Mesodermal cell (in vitro differentiated cells): ENCODE data around the gene TMPRSS3.
"Not testable (repeated sequence)": the region's sequence is repeated elsewhere in the genome, so short reads cannot be mapped to it uniquely, and the experiment has no call there.

Experiments
- H3K27ac ChIP-seq: 2 replicates; pipeline ENCODE4 v1.7.0; 2013; ENCODE audit warnings: mild to moderate bottlenecking, low read depth, low read length, moderate library complexity; ENCODE audit not compliant: severe bottlenecking
- H3K36me3 ChIP-seq: 2 replicates; pipeline ENCODE4 v1.7.1; 2013; ENCODE audit warnings: mild to moderate bottlenecking, low read length, moderate library complexity; ENCODE audit not compliant: control insufficient read depth, insufficient read depth
- H3K4me1 ChIP-seq: one replicate; pipeline ENCODE4 v1.7.1; 2013; ENCODE audit warnings: mild to moderate bottlenecking, low read length; ENCODE audit not compliant: insufficient read depth, control insufficient read depth, poor library complexity, severe bottlenecking
- H3K4me3 ChIP-seq: 2 replicates; pipeline ENCODE4 v1.7.0; 2013; ENCODE audit warnings: low read length, control low read depth, mild to moderate bottlenecking; ENCODE audit not compliant: insufficient read depth, poor library complexity, severe bottlenecking; ENCODE audit errors: extremely low read depth
- H3K9me3 ChIP-seq: 2 replicates; pipeline ENCODE4 v1.7.1; 2013; ENCODE audit warnings: mild to moderate bottlenecking, low read length, moderate library complexity; ENCODE audit not compliant: control insufficient read depth
- WGBS, 2 experiments: methylation state at CpG; one replicate each; pipeline ENCODE4 v1.1.5; 2013; ENCODE audit warnings: missing lambda C conversion rate in 2 of 2; ENCODE audit not compliant: insufficient coverage in 2 of 2; 5-methylcytosine and 5-hydroxymethylcytosine counted together

TMPRSS3 gene

DNA sequence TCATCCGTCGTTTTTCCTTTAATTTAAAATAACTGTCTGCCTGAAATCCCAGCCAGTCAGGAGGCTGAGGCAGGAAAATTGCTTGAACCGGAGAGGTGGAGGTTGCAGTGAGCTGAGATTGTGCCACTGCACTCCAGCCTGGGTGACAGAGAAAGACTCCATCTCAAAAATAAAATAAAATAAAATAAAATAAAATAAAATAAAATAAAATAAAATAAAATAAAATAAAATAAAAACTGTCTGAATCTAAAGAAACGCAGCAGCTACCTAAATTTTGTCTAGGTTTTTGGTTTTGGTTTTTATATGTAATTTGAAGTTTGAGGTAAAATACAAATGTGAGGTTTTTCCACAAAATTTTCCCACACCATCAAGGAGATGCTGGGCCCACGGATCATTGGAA lies 12.9 kb upstream of the TMPRSS3 start:
- H3K36me3 ChIP-seq, H3K4me1 ChIP-seq, H3K4me3 ChIP-seq, H3K9me3 ChIP-seq, H3K27ac ChIP-seq: not testable (repeated sequence)
- 83% methylated on average over 3 of the region's 5 CpGs; no CpG with 5 or more reads in 1 of the 2 experiments for WGBS, 2 experiments

DNA sequence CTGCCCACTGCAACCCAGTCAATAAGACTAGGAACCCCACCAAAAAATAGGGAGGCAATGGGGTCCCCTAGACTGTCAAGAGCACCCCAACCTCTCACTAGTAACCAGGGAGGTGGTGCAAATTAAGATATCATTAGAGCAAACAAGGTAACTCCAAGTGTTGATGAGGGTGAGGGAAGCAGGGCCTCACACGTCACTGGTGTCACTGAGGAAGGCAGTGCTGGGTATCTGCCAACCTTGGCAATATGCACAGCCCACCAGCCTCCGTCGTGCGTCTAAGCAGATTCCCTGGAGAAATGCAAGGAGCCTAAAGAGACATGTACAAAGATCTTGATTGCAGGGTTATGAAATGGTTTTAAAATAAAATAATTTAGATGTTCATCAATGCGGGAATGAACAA lies 11.6 kb upstream of the TMPRSS3 start:
- H3K27ac ChIP-seq, result no peak overlapping the region
- no peaks in the 10 kb centered on the region for H3K9me3 ChIP-seq
- no peaks in the 10 kb centered on the region for H3K36me3 ChIP-seq
- WGBS, 2 experiments, result 93 to 99% methylated on average over 4 of the region's 5 CpGs
- no peak overlapping the region for H3K4me3 ChIP-seq
- H3K4me1 ChIP-seq, result no peaks in the 10 kb centered on the region

DNA sequence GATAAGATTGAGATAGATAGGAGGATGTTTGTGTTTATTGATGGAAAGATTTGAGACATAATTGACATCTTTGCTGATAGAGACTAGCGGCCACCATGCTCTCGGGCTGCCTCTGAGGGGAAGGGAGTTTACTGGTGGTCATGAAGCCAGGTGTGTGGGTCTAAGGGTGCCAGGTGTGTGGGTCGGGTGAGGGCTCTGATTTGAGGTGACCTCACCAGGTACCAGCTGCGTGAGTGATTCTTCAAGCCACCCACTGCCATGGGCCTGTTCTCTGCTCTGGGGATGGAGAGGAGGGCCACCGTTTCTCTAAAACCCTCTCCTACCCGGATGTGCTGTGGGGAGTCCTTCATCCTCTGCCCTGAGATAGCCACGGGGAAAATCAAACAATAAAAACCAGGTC lies 11.0 kb upstream of the TMPRSS3 start:
- H3K4me1 ChIP-seq, result no peaks in the 10 kb centered on the region
- WGBS, 2 experiments, result 82 to 87% methylated on average over 4 of the region's 7 CpGs

DNA sequence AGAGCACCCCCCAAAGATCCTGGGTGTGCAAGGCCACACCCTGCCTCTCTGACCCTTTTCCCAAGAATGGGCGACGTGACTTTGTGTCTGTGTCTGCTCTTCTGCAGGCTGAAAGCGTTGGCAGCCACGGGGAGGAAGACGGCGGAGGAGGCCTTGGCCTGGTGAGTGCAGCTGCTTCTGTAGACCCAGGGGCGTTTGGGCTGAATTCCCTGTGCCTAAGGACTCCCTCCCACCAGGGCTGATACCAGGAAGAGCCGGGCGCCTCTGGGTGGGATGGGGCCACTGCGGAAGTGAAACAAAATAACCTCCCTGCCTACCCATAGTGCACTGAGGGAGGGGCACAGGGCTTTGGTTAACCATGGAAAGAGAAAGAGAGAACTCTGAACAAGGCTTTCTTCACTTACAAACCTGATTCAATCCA lies 10.4 kb upstream of the TMPRSS3 start:
- no peaks in the 10 kb centered on the region for H3K4me1 ChIP-seq
- WGBS, 2 experiments, result 93 to 100% methylated on average over 3 to 7 of the region's 10 CpGs
- H3K4me3 ChIP-seq, result no peak overlapping the region
- no peaks in the 10 kb centered on the region for H3K9me3 ChIP-seq
- H3K36me3 ChIP-seq, result no peaks in the 10 kb centered on the region
- H3K27ac ChIP-seq, result no peak overlapping the region

More for the DNA sequence above, 11.0 kb upstream of the TMPRSS3 start:
- no peaks in the 10 kb centered on the region for H3K36me3 ChIP-seq
- H3K4me3 ChIP-seq, result no peak overlapping the region
- no peaks in the 10 kb centered on the region for H3K9me3 ChIP-seq
- H3K27ac ChIP-seq, result no peak overlapping the region

DNA sequence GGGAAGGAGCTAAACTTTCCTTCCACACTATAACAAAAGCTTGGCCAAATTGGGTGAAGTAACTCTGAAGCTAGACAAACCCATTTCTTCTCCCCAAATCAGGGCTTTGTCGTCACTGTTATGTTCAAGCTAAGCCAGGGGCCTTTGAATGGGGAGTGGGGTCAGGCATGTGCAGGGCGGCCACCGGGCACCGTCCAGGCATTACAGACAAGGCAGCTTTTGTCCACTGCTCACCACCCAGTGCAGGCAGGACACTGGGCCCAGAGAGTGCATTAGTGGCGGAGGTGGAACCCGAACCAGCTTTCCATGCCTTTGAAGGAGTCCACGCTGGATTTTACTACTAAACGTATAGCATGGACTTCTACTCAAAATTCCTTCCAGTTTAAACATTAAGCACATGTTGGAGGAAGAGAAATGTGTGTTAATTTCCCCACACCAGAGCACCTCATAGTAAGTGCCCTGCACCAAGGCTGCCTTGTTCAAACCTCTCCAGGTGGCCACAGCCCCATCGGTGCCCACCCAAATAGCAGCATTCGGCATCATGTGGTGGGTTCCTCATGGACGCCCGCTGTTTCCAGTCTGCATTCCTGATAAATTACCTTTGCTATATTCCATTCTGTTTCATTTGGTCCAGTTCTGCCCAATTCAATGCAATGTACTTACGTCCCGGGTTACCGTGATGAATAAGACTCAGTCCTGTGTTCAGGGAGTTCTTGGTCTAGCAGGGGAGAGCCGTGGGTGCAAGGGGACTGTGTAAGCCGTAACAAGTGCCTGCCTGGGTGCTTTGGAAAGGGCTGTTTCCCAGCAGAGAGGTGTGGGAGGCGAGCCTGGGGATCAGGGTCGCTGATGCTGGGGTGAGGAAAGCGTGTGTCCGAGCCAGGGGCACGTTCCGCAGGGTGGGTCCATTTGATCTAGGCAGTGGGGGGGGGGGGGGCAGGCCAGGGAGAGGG lies 9.5 kb upstream of the TMPRSS3 start:
- no peaks in the 10 kb centered on the region for H3K36me3 ChIP-seq
- 93 to 95% methylated on average over 18 to 20 of the region's 23 CpGs for WGBS, 2 experiments
- H3K27ac ChIP-seq, result no peak overlapping the region
- no peaks in the 10 kb centered on the region for H3K4me1 ChIP-seq
- H3K9me3 ChIP-seq, result no peaks in the 10 kb centered on the region
- no peak overlapping the region for H3K4me3 ChIP-seq

DNA sequence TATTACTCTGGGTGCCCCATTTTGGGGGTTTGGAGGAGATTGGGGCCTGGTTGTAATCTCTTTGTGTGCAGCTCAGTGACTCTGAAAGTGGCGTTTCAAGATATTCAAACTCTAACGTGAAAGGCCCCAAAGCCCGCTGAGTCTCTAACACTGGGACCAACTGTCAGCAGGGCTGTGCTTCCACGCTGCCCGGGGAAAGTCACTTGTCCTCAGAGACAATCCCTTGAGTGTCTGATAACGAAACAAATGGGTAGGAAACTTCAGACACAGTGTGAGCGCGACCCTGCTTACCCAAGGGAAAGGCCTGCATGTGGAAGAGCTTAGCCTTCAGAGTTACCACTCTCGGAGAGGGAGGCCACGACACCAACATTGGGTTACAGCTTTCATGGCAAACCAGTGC lies 8.7 kb upstream of the TMPRSS3 start:
- Histone ChIP-seq H3K9me3 (no peaks in the 10 kb centered on the region), H3K4me3 (no peak overlapping the region), H3K36me3 (no peaks in the 10 kb centered on the region), H3K4me1 (no peaks in the 10 kb centered on the region), H3K27ac (no peak overlapping the region)
- 85 to 90% methylated on average over 10 of the region's 10 CpGs for WGBS, 2 experiments

DNA sequence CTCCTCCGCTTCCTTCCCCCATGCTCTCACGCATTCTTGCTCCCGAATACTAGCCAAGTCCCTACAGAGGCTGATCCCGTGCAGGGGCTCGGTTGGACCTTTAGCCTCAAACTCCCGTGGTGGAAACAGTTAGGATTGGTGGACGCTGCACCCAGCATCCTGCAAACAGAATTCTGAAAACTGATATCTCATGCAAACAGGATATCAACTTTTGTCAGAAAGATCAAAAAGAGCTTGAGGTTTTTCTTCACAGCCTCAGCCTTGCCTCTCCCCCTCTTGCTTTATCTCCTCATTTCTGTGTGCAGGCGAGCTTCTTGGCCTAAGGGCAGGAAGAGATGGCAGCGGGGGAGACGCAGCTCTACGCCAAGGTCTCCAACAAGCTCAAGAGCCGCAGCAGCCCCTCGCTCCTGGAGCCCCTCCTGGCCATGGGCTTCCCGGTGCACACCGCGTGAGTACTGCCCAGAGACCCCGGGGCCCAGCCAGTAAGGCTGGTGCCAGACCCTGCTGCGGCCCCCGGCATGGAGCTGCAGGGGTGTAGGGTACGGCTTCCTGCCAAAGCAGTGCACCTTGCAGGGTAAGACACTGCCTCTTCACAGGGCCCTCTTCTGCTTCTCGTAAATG lies 7.9 kb upstream of the TMPRSS3 start, which contains the start of gene UBASH3A:
Gene UBASH3A (plus strand): TSS at position 292 of the 621 bp plus-strand sequence. CDS start 44 bp downstream, at position 336.
- no peaks in the 10 kb centered on the region for H3K9me3 ChIP-seq
- H3K4me1 ChIP-seq, result no peaks in the 10 kb centered on the region
- no peak within 1 kb of the TSS for H3K27ac ChIP-seq
- no peak within 1 kb of the TSS for H3K4me3 ChIP-seq
- WGBS, 2 experiments, result 84 to 91% methylated on average over 20 of the region's 21 CpGs
- no peaks in the 10 kb centered on the region for H3K36me3 ChIP-seq

DNA sequence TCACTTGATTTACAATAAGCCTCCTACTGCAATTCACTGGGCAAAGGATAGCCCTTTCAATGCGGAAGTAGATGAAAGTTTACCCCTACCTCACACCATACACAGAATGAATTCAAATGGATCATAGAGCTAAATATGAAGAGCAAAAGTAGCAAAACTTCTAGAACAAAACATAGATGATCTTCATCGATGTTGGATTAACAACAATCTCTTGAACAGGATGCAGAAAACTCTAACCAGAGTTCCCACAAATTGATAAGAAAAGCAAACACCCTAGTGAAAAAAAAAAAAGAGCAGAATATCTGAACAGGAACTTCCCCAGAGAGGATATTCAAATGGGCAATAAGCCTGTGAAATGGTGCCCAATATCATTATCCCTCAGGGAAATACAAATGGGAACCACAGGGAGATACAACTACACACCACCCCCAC lies 6.0 kb upstream of the TMPRSS3 start:
- no peaks in the 10 kb centered on the region for H3K4me1 ChIP-seq
- no peaks in the 10 kb centered on the region for H3K36me3 ChIP-seq
- no peak overlapping the region for H3K27ac ChIP-seq
- no peaks in the 10 kb centered on the region for H3K9me3 ChIP-seq
- WGBS, 2 experiments, result no CpG with 5 or more reads among the region's 2 CpGs
- no peak overlapping the region for H3K4me3 ChIP-seq

DNA sequence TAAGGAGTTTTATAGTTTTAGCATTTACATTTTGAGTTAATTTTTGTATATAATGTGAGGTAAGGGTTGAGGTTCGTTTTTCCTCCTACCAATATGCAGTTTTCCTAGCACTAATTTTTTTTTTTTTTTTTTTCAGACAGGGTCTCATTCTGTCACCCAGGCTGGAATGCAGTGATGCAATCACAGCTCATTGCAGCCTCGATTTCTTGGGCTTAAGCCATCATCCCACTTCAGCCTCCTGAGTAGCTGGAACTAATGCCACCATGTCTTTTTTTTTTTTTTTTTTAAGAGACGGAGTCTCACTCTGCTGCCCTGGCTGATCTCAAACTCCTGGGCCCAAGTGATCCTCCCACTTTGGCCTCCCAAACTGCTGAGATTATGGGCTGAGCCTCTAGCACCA lies 5.3 kb upstream of the TMPRSS3 start:
- 63 to 67% methylated on average over 1 of the region's 3 CpGs for WGBS, 2 experiments
- Histone ChIP-seq H3K27ac (no peak overlapping the region), H3K4me3 (no peak overlapping the region), H3K9me3 (no peaks in the 10 kb centered on the region), H3K36me3 (no peaks in the 10 kb centered on the region), H3K4me1 (no peaks in the 10 kb centered on the region)

DNA sequence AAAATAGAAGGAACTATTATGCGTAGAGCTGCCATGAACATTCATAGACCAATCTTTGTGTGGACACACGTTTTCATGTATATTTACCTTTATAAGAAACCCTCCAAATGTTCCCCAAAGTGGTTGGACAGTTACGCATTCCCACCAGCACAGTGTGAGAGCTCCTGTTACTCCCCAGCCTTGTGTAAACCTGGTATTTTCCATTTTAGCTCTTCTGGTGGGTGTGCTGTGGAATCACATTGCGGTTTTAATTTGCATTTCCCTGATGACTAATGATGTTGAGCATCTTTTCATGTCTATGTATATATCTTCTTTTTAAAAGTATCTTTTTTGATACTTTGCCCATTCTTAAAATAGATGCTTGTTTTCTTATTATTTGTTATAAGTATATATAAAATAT lies 4.7 kb upstream of the TMPRSS3 start:
- no peak overlapping the region for H3K4me3 ChIP-seq
- no peak overlapping the region for H3K27ac ChIP-seq
- no peaks in the 10 kb centered on the region for H3K4me1 ChIP-seq
- H3K9me3 ChIP-seq, result no peaks in the 10 kb centered on the region
- 85 to 92% methylated on average over 2 to 3 of the region's 4 CpGs for WGBS, 2 experiments
- H3K36me3 ChIP-seq, result no peaks in the 10 kb centered on the region
